H7 (cell line): Measurements from ENCODE around the gene CD69. TPM values are rescaled to one million over a fixed set of nuclear protein-coding genes. Genes with fewer than 3 reads are reported as not detected.

ENCODE experiments used
- DNase-seq: peaks from one replicate; pipeline ENCODE4 v3.0.0; 2012
- H3K27me3 ChIP-seq: 2 replicates; pipeline ENCODE4 v1.6.0; 2011; ENCODE audit warnings: mild to moderate bottlenecking, low read length; ENCODE audit not compliant: control insufficient read depth, insufficient read depth
- H3K36me3 ChIP-seq: replicated peaks from 2 replicates; pipeline ENCODE4 v1.5.1; 2011; ENCODE audit warnings: low read length; ENCODE audit not compliant: control insufficient read depth, insufficient read depth
- H3K4me3 ChIP-seq: 2 replicates; pipeline ENCODE4 v1.5.1; 2011; ENCODE audit warnings: low read depth, mild to moderate bottlenecking, control low read depth, low read length, moderate library complexity; ENCODE audit not compliant: insufficient read depth
- total RNA-seq: library from RNA; depleted of rRNA; stranded (reverse); fragments of >200 nt; shearing (Covaris generic); gene quantifications from 2 replicates; pipeline ENCODE4 v1.2.3, GENCODE V29; 2014

CD69 gene
- total RNA-seq, 1 experiment from 2014 or later, result not detected

DNA sequence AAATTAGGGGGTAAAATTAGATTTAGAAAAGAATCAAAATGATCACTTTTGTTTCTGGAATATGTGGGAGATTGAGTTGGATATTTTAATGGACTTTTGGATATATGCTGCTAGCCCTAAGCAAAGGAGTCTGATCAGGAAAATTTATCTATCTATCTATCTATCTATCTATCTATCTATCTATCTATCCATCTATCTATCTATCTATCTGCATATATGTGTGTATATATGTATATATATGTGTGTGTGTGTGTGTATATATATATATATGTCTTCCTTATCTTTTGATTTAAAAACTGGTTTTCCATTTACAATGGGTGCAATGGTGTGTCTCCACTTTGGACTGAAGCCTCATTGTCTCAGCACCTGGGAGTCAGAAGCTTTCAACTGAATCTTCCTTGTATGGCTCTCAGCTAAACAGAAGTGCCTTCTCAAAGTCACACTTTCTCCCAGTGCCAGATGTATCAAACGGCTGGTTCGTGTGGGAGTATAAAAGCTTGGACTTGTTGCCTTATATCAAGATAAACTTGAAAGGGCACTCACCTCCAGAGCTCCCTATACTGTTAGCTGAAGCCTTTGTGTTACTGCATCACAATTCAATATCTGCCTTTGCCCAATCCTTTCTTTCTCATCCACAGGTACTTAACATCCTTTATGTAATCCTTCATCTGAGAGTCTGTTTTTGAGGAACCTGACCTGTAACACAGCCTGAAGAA is 31.6 kb upstream of the CD69 start:
- DNase-seq, result no peak
- H3K4me3 ChIP-seq, result no peak overlapping the region
- H3K27me3 ChIP-seq, result no peaks in the 10 kb centered on the region
- H3K36me3 ChIP-seq, result no peaks in the 10 kb centered on the region

GRCh38 chr12:9786726-9787717 is 26.3 kb upstream of the CD69 start:
- DNase-seq, result no peak
- H3K36me3 ChIP-seq, result no peaks in the 10 kb centered on the region
- no peak overlapping the region for H3K4me3 ChIP-seq
- H3K27me3 ChIP-seq, result no peaks in the 10 kb centered on the region

DNA sequence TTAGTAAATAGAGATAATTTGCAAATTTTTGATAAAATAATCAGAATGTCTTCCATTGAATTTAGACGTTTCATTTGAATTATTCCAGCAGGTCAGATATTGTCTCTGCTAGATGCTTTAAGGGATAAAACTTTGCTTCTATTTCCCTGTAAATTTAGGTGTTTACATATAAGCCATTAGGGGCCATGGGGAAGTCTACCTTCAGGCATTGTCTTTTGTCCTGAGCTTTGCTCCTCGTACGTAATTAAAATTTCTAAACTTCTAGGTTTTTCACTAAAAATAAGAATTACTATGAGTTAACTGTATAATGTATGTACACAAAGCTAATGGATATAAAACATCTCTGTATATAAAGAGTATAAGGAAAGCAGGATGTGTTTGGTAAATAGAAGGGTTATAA is 24.1 kb upstream of the CD69 start:
- DNase-seq, result no peak
- H3K4me3 ChIP-seq, result no peak overlapping the region
- H3K27me3 ChIP-seq, result no peaks in the 10 kb centered on the region
- no peaks in the 10 kb centered on the region for H3K36me3 ChIP-seq

DNA sequence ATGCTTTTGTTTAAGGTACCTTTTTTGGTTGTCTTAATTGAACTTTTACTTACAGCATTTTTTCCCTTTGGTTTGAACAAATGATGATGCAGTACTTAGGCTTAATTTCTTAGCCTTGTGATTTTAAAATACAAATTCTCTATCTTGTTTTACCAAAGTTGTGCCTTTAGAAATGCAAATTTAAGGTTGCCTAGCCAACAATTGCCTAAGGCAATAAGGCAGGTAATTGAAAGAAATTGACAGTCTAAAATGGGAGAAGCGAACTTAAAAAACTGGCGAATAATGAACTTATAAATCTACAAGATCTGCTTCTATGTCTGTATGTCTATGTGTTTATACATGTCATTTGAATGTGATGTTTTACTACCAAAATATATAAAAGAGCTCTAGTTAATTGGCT is 23.6 kb upstream of the CD69 start:
- no peak for DNase-seq
- H3K27me3 ChIP-seq, result no peaks in the 10 kb centered on the region
- no peak overlapping the region for H3K4me3 ChIP-seq
- H3K36me3 ChIP-seq, result no peaks in the 10 kb centered on the region

GRCh38 chr12:9782547-9783382 is 22.1 kb upstream of the CD69 start:
- DNase-seq, result no peak

GRCh38 chr12:9781360-9781759 is 20.7 kb upstream of the CD69 start:
- Histone ChIP-seq H3K36me3 (no peaks in the 10 kb centered on the region), H3K27me3 (no peaks in the 10 kb centered on the region), H3K4me3 (no peak overlapping the region)
- DNase-seq, result no peak

More at GRCh38 chr12:9782547-9783382, 22.1 kb upstream of the CD69 start:
- Histone ChIP-seq H3K36me3 (no peaks in the 10 kb centered on the region), H3K4me3 (no peak overlapping the region), H3K27me3 (no peaks in the 10 kb centered on the region)

DNA sequence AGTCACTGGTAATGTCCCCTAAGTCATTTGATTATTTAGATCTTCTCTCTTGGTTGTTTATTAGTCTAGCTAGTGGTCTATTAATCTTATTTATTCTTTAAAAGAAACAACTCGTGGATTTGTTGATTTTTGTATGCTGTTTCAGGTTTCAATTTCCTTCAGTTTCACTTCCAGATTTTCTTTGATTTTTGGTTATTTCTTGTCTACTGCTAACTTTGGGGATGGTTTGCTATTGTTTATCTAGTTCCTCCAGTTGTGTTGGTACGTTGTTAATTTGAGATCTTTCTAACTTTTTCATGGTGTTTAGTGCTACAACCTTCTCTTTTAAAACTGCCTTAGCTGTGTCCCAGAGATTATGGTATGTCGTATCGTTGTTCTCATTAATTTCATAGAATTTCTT is 18.5 kb upstream of the CD69 start:
- no peak for DNase-seq
- Histone ChIP-seq H3K27me3 (no peaks in the 10 kb centered on the region), H3K36me3 (no peaks in the 10 kb centered on the region), H3K4me3 (no peak overlapping the region)

- no peak for DNase-seq
- H3K27me3 ChIP-seq, result no peaks in the 10 kb centered on the region
- H3K36me3 ChIP-seq, result no peaks in the 10 kb centered on the region
- H3K4me3 ChIP-seq, result no peak overlapping the region
Observed at GRCh38 chr12:9776781-9777180, 16.1 kb upstream of the CD69 start.

GRCh38 chr12:9773216-9773877 is 12.6 kb upstream of the CD69 start:
- no peak overlapping the region for H3K4me3 ChIP-seq
- H3K27me3 ChIP-seq, result no peaks in the 10 kb centered on the region
- no peak for DNase-seq
- H3K36me3 ChIP-seq, result no peaks in the 10 kb centered on the region

DNA sequence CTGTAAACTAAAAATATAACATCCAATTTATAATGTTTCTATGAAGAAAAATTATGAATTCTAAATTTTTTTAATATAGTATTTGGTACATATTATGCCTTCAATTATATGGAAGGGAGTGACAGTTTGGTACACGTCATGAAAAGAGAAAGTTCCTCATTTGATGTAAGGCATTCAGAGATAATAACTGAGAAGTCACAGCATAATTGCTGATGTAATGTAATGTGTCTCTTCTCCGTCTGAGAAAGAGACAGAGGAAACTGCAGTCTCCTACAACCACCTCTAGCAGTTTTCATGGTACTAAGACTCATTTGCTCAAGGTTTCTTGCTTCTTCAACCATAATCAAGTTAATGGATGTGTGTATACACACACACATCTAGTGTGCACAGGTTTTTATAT is 2.3 kb upstream of the CD69 start:
- Histone ChIP-seq H3K27me3 (no peaks in the 10 kb centered on the region), H3K36me3 (no peaks in the 10 kb centered on the region), H3K4me3 (no peak overlapping the region)
- no peak for DNase-seq

DNA sequence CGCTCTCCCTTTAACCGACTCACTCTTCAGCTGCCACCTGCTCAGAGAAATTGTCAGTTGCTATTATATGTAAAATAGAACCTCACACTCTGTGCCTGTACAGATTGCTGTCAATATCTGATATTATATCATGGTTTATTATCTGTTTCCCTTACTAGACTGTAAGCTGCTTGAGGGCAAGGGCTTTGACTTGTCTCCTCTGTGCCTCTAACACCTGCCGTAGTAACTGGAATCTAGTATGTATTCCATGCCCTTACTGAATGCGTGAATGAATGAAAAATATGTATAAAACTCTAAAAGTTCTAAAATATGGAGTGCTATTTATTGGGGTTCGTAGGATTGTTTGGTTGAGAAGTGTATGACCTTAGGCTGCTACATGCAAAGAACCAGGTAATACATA is 1.7 kb upstream of the CD69 start:
- Histone ChIP-seq H3K4me3 (no peak overlapping the region), H3K27me3 (no peaks in the 10 kb centered on the region), H3K36me3 (no peaks in the 10 kb centered on the region)
- no peak for DNase-seq

DNA sequence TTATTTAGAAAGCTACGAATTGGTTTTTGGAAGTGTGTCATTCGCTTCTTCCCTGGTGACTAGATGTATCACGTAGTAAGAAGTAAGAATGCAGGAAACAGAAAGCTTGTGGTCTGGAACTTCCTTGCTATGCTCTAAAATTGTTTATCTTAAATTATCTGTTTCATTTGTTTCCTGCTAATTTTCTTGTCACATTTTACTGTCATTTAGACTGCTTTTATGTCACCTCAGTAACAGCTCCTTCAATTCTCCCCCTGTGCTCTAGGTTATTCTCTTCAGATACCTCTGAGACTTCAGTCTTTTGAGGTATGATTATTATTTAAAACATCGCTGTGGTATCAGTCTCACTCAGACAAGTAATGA is 699 bp upstream of the CD69 start:
- DNase-seq, result no peak
- Histone ChIP-seq H3K4me3 (no peak overlapping the region), H3K27me3 (no peaks in the 10 kb centered on the region)

DNA sequence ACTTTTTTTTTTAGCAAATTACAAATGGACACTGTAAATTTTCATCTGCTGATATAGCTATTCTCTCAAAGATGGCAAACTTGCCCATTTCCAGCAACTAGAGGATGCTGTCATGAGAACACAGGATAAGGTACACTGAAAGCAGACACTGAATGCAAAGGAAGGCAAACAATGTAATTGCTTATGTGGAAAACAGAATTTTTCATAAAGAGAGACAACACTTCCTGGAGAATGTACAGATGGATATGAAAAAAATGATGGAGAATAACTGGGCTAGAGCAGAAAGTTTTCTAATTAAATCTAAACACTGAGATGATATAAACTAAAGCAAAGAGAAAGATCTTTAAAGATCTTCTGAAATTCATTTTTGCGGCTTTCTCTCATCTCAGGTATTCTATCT is 581 bp downstream of the CD69 start:
- Histone ChIP-seq H3K27me3 (no peaks in the 10 kb centered on the region), H3K4me3 (no peak overlapping the region), H3K36me3 (no peaks in the 10 kb centered on the region)
- no peak for DNase-seq

More for the DNA sequence above, 699 bp upstream of the CD69 start:
- no peaks in the 10 kb centered on the region for H3K36me3 ChIP-seq

GRCh38 chr12:9759694-9760093 is 1.0 kb downstream of the CD69 start:
- Histone ChIP-seq H3K36me3 (no peaks in the 10 kb centered on the region), H3K4me3 (no peak overlapping the region), H3K27me3 (no peaks in the 10 kb centered on the region)
- no peak for DNase-seq
